CD4-positive, alpha-beta T cell (primary cell): Measurements from ENCODE around the gene R3HDM2. TPM values are rescaled to one million over a fixed set of nuclear protein-coding genes. Genes with fewer than 3 reads are reported as not detected.
"Not testable (repeated sequence)": the region's sequence is repeated elsewhere in the genome, so short reads cannot be mapped to it uniquely, and the experiment has no call there.

ENCODE experiments used
- ATAC-seq: fragments of 200-7000 bp; cut with Tn5 transposase; one replicate; pipeline ENCODE4 v1.10.0; 2022; ENCODE audit warnings: mild to moderate bottlenecking; ENCODE audit not compliant: poor library complexity
- CTCF ChIA-PET: fragments of 350-600 bp; sonication (Branson Sonifier 250); formaldehyde crosslinking; loops from one replicate; lab custom pipeline; 2021; ENCODE audit warnings: antibody characterized with exemption, inconsistent platforms; lab: Charles Lee
- POLR2A ChIA-PET: fragments of 350-600 bp; sonication (Branson Sonifier 250); formaldehyde crosslinking; loops from one replicate; lab custom pipeline; 2021; ENCODE audit warnings: antibody characterized with exemption, inconsistent platforms; lab: Charles Lee
- DNase-seq, 14 experiments: peaks; one replicate each; pipeline ENCODE4 v3.0.0-alpha.2; 2013 to 2020; ENCODE audit warnings: mixed read lengths in 2 of 14
- H3K27ac ChIP-seq, 2 donors: one replicate each; pipeline versions ENCODE4 v1.5.1 to v1.7.0; 2013; ENCODE audit warnings: low read length in 2 of 2, low read depth in 1 of 2, mild to moderate bottlenecking in 1 of 2
- H3K27me3 ChIP-seq, 2 experiments: 1 replicate in 1 of 2; 2 replicates in 1 of 2; pipeline versions ENCODE4 v1.6.1 to v1.7.0; 2013; ENCODE audit warnings: low read length in 2 of 2, control low read depth in 1 of 2, mild to moderate bottlenecking in 1 of 2, moderate library complexity in 1 of 2; ENCODE audit not compliant: insufficient read depth in 2 of 2, control insufficient read depth in 1 of 2
- H3K36me3 ChIP-seq: one replicate; pipeline ENCODE4 v1.6.1; 2013; ENCODE audit warnings: low read length, control low read depth; ENCODE audit not compliant: insufficient read depth
- H3K4me1 ChIP-seq: one replicate; pipeline ENCODE4 v1.6.1; 2013; ENCODE audit warnings: low read length, control low read depth; ENCODE audit not compliant: insufficient read depth
- H3K4me3 ChIP-seq: one replicate; pipeline ENCODE4 v1.5.1; 2013; ENCODE audit warnings: mild to moderate bottlenecking, low read length, moderate library complexity
- H3K9me3 ChIP-seq, 2 experiments: 1 replicate in 1 of 2; 2 replicates in 1 of 2; pipeline versions ENCODE4 v1.6.1 to v1.7.0; 2013; ENCODE audit warnings: low read length in 2 of 2, mild to moderate bottlenecking in 2 of 2, control low read depth in 1 of 2, moderate library complexity in 1 of 2; ENCODE audit not compliant: control insufficient read depth in 1 of 2, insufficient read depth in 1 of 2
- H3K27ac Mint-ChIP-seq: one replicate; pipeline ENCODE4 v1.8.0; 2020; ENCODE audit warnings: mixed read lengths
- H3K27me3 Mint-ChIP-seq: one replicate; pipeline ENCODE4 v1.8.0; 2021; ENCODE audit warnings: mixed read lengths
- H3K36me3 Mint-ChIP-seq: one replicate; pipeline ENCODE4 v1.8.0; 2021; ENCODE audit warnings: low read depth, mixed read lengths
- H3K4me1 Mint-ChIP-seq: one replicate; pipeline ENCODE4 v1.8.0; 2021; ENCODE audit warnings: low read depth, mixed read lengths
- H3K4me3 Mint-ChIP-seq: one replicate; pipeline ENCODE4 v1.8.0; 2020; ENCODE audit warnings: mild to moderate bottlenecking, mixed read lengths
- H3K9me3 Mint-ChIP-seq: one replicate; pipeline ENCODE4 v1.8.0; 2020; ENCODE audit warnings: mixed read lengths
- intact Hi-C, 2 experiments: fragments of 100-400 bp; cut with DNase I in 1 of 2; cut with micrococcal nuclease in 1 of 2; formaldehyde crosslinking; loops; one replicate each; pipeline versions ENCODE4 v1.15.1 to v1.9.0; 2023 to 2025; cut with DNase I, micrococcal nuclease
- total RNA-seq, 174 experiments: library from RNA in 2 of 174; stranded (reverse) in 2 of 174; gene quantifications; one replicate each; pipeline ENCODE4 v1.2.3 and lab custom pipeline; 2021 to 2026
- TF ChIP-seq, protein P1 (sequence below): fragments of 200-600 bp; IDR thresholded peaks from one replicate; pipeline ENCODE4 v1.8.0; 2022; ENCODE audit warnings: antibody characterized with exemption, mild to moderate bottlenecking

R3HDM2 gene
- total RNA-seq, 2 experiments from 2014 or later: 106 to 115 TPM

GRCh38 chr12:57444744-57445143, 13.9 kb upstream of the R3HDM2 start:
- DNase-seq (no peak), ATAC-seq (no peak)
- no peaks in the 10 kb centered on the region for H3K36me3 ChIP-seq
- Mint-ChIP-seq H3K27me3 (no peaks in the 10 kb centered on the region), H3K4me1 (no peaks in the 10 kb centered on the region), H3K9me3 (no peaks in the 10 kb centered on the region), H3K27ac (no peak overlapping the region), H3K4me3 (no peak overlapping the region), H3K36me3 (no peaks in the 10 kb centered on the region)
- H3K4me3 ChIP-seq: no peak overlapping the region
- no peaks in the 10 kb centered on the region for H3K4me1 ChIP-seq
- no peak overlapping the region for H3K27ac ChIP-seq
- CTCF ChIA-PET: interaction anchor here (0.8 to 1.1 kb wide), 2 partner anchors 8 to 139 kb away, joined by 3 to 4 read pairs; no protein-coding TSS in a partner anchor
- peaks cover 0 to 12% of the 10 kb centered on the region in 2 experiments for H3K9me3 ChIP-seq
- TF ChIP-seq, protein P1, sequence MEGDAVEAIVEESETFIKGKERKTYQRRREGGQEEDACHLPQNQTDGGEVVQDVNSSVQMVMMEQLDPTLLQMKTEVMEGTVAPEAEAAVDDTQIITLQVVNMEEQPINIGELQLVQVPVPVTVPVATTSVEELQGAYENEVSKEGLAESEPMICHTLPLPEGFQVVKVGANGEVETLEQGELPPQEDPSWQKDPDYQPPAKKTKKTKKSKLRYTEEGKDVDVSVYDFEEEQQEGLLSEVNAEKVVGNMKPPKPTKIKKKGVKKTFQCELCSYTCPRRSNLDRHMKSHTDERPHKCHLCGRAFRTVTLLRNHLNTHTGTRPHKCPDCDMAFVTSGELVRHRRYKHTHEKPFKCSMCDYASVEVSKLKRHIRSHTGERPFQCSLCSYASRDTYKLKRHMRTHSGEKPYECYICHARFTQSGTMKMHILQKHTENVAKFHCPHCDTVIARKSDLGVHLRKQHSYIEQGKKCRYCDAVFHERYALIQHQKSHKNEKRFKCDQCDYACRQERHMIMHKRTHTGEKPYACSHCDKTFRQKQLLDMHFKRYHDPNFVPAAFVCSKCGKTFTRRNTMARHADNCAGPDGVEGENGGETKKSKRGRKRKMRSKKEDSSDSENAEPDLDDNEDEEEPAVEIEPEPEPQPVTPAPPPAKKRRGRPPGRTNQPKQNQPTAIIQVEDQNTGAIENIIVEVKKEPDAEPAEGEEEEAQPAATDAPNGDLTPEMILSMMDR: no peak
- H3K27me3 ChIP-seq: no peaks in the 10 kb centered on the region
- POLR2A ChIA-PET: no interaction called here
- intact Hi-C loops: no loop called here

- DNase-seq, H3K27ac Mint-ChIP-seq, H3K9me3 Mint-ChIP-seq, H3K36me3 Mint-ChIP-seq, H3K27me3 Mint-ChIP-seq, H3K4me3 ChIP-seq, H3K4me1 ChIP-seq, intact Hi-C loops, ATAC-seq, H3K4me1 Mint-ChIP-seq, H3K27me3 ChIP-seq, H3K4me3 Mint-ChIP-seq, POLR2A ChIA-PET, H3K36me3 ChIP-seq, H3K27ac ChIP-seq: not testable (repeated sequence)
- peaks cover 0 to 12% of the 10 kb centered on the region in 2 experiments for H3K9me3 ChIP-seq
- CTCF ChIA-PET: interaction anchor here (0.8 to 1.1 kb wide), 2 partner anchors 8 to 139 kb away, joined by 3 to 4 read pairs; no protein-coding TSS in a partner anchor
These were observed 13.5 kb upstream of the R3HDM2 start for GRCh38 chr12:57444337-57444736.

DNA sequence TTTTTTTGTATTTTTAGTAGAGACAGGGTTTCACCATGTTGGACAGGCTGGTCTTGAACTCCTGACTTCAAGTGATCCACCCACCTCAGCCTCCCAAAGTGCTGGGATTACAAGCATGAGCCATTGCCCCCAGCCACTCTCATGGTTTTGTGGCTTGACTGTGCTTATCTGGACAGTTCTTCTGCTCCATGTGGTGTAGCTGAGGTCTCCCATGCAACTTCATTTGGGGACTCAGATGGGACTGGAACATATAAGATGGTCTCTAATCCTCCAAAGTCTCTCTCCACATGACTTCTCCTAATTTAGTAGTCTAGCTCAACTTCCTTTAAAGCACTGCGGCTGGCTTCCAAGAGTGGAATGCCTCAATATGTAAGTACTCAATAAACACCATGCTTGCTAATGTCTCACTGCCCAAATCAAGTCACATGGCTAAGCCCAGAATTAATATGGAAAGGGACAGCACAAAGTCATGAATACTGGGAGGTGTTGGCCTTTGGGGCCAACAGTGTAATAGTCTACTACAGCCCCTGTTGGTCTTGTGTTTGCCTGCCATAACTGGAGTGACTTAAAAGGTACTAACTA, 11.1 kb upstream of the R3HDM2 start:
- H3K9me3 Mint-ChIP-seq: no peaks in the 10 kb centered on the region
- H3K4me1 Mint-ChIP-seq: no peaks in the 10 kb centered on the region
- TF ChIP-seq, protein P1: no peak
- POLR2A ChIA-PET: no interaction called here
- Histone ChIP-seq H3K36me3 (no peaks in the 10 kb centered on the region), H3K27me3 (no peaks in the 10 kb centered on the region), H3K9me3 (peaks cover 0 to 12% of the 10 kb centered on the region in 2 experiments), H3K4me3 (no peak overlapping the region), H3K27ac (no peak overlapping the region), H3K4me1 (no peaks in the 10 kb centered on the region)
- DNase-seq (no peak), ATAC-seq (no peak)
- H3K36me3 Mint-ChIP-seq: no peaks in the 10 kb centered on the region
- intact Hi-C loops: no loop called here
- CTCF ChIA-PET: interaction anchor here (0.7 to 1.2 kb wide), 2 partner anchors 11 to 31 kb away, joined by 3 read pairs; no protein-coding TSS in a partner anchor
- H3K4me3 Mint-ChIP-seq: no peak overlapping the region
- no peaks in the 10 kb centered on the region for H3K27me3 Mint-ChIP-seq
- H3K27ac Mint-ChIP-seq: no peak overlapping the region

DNA sequence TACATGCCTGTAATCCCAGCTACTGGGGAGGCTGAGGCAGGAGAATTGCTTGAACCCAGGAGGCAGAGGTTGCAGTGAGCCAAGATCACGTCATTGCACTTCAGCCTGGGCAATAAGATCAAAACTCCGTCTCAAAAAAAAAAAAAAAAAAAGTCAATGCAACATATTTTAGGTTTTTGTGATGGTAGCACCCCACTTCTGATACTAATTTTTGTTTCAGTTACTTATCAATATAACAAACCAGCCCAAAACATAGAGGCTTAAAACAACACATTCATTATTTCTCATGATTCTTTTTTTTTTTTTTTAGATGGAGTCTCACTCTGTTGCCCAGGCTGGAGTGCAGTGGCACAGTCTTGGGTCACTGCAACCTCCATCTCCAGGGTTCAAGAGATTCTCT, 10.6 kb upstream of the R3HDM2 start:
- H3K4me1 Mint-ChIP-seq, intact Hi-C loops, POLR2A ChIA-PET: not testable (repeated sequence)

More for the DNA sequence above, 10.6 kb upstream of the R3HDM2 start:
- H3K27ac Mint-ChIP-seq, H3K36me3 Mint-ChIP-seq, H3K4me3 ChIP-seq, ATAC-seq, H3K9me3 Mint-ChIP-seq, H3K27me3 Mint-ChIP-seq, H3K27me3 ChIP-seq, DNase-seq, H3K4me1 ChIP-seq, H3K36me3 ChIP-seq, H3K4me3 Mint-ChIP-seq, H3K27ac ChIP-seq: not testable (repeated sequence)
- CTCF ChIA-PET: interaction anchor here (0.7 kb wide), 1 partner anchor 30 kb away, joined by 3 read pairs; no protein-coding TSS in a partner anchor
- H3K9me3 ChIP-seq: peaks cover 0 to 12% of the 10 kb centered on the region in 2 experiments
